Measurements from ENCODE around the gene GPC6.

GPC6 gene

GRCh38 chr13:93589788-93590187, 363.2 kb downstream of the GPC6 start:
- Histone ChIP-seq H3K9me2 (ENCODE audit: low read depth, low read length) (no peaks in the 10 kb centered on the region), H2AFZ (ENCODE audit: low read length) (no peak overlapping the region), H3K9me3 (ENCODE audit: low read length) (no peaks in the 10 kb centered on the region), H3K4me3 (ENCODE audit: low read depth, low read length, poor library complexity, severe bottlenecking) (no peak overlapping the region), H3F3A (ENCODE audit: insufficient read depth, low read length) (no peaks in the 10 kb centered on the region), H3K4me1 (ENCODE audit: insufficient read depth, low read length, severe bottlenecking) (no peaks in the 10 kb centered on the region), H3K36me3 (ENCODE audit: insufficient read depth, low read length) (no peaks in the 10 kb centered on the region), H3K27me3 (ENCODE audit: insufficient read depth, low read length) (no peaks in the 10 kb centered on the region), H3K79me2 (ENCODE audit: insufficient read depth, low read length) (no peaks in the 10 kb centered on the region), H3K27ac (ENCODE audit: low read depth, low read length, poor library complexity, severe bottlenecking) (no peak overlapping the region), H4K20me1 (ENCODE audit: insufficient read depth, low read length) (no peaks in the 10 kb centered on the region), H3K4me2 (ENCODE audit: low read length) (no peak overlapping the region), H3K9ac (ENCODE audit: low read length) (no peak overlapping the region)
- TF ChIP-seq CTCF (IDR thresholded peaks at IDR 0.05; ENCODE audit: low read length) (no peak), EZH2 (IDR thresholded peaks at IDR 0.05; ENCODE audit: borderline replicate concordance, low read length) (no peak)

- Histone ChIP-seq H3K4me3 (ENCODE audit: low read depth, low read length, poor library complexity, severe bottlenecking) (no peak overlapping the region), H3K36me3 (ENCODE audit: insufficient read depth, low read length) (no peaks in the 10 kb centered on the region), H3K4me1 (ENCODE audit: insufficient read depth, low read length, severe bottlenecking) (no peaks in the 10 kb centered on the region), H4K20me1 (ENCODE audit: insufficient read depth, low read length) (no peaks in the 10 kb centered on the region), H2AFZ (ENCODE audit: low read length) (no peak overlapping the region), H3K79me2 (ENCODE audit: insufficient read depth, low read length) (no peaks in the 10 kb centered on the region), H3F3A (ENCODE audit: insufficient read depth, low read length) (no peaks in the 10 kb centered on the region), H3K4me2 (ENCODE audit: low read length) (no peak overlapping the region), H3K9me2 (ENCODE audit: low read depth, low read length) (no peaks in the 10 kb centered on the region), H3K27me3 (ENCODE audit: insufficient read depth, low read length) (no peaks in the 10 kb centered on the region), H3K27ac (ENCODE audit: low read depth, low read length, poor library complexity, severe bottlenecking) (no peak overlapping the region), H3K9me3 (ENCODE audit: low read length) (no peaks in the 10 kb centered on the region), H3K9ac (ENCODE audit: low read length) (no peak overlapping the region)
- no peak for TF ChIP-seq EZH2 (IDR thresholded peaks at IDR 0.05; ENCODE audit: borderline replicate concordance, low read length)
Measured at GRCh38 chr13:93603043-93603442, 376.4 kb downstream of the GPC6 start.

GRCh38 chr13:93614776-93615175, 388.2 kb downstream of the GPC6 start:
- H3K4me2 ChIP-seq (ENCODE audit: low read length): no peak overlapping the region
- H3K9me3 ChIP-seq (ENCODE audit: low read length): no peaks in the 10 kb centered on the region
- no peak overlapping the region for H3K4me3 ChIP-seq (ENCODE audit: low read depth, low read length, poor library complexity, severe bottlenecking)
- H3K4me1 ChIP-seq (ENCODE audit: insufficient read depth, low read length, severe bottlenecking): no peaks in the 10 kb centered on the region
- no peaks in the 10 kb centered on the region for H3K79me2 ChIP-seq (ENCODE audit: insufficient read depth, low read length)
- H3F3A ChIP-seq (ENCODE audit: insufficient read depth, low read length): no peaks in the 10 kb centered on the region
- no peaks in the 10 kb centered on the region for H3K9me2 ChIP-seq (ENCODE audit: low read depth, low read length)
- no peak overlapping the region for H3K9ac ChIP-seq (ENCODE audit: low read length)
- no peaks in the 10 kb centered on the region for H3K27me3 ChIP-seq (ENCODE audit: insufficient read depth, low read length)
- TF ChIP-seq EZH2 (IDR thresholded peaks at IDR 0.05; ENCODE audit: borderline replicate concordance, low read length) (no peak), CTCF (IDR thresholded peaks at IDR 0.05; ENCODE audit: low read length) (no peak)
- H4K20me1 ChIP-seq (ENCODE audit: insufficient read depth, low read length): no peaks in the 10 kb centered on the region
- no peak overlapping the region for H3K27ac ChIP-seq (ENCODE audit: low read depth, low read length, poor library complexity, severe bottlenecking)
- no peak overlapping the region for H2AFZ ChIP-seq (ENCODE audit: low read length)
- no peaks in the 10 kb centered on the region for H3K36me3 ChIP-seq (ENCODE audit: insufficient read depth, low read length)

GRCh38 chr13:93620181-93620765, 393.7 kb downstream of the GPC6 start:
- TF ChIP-seq CTCF (IDR thresholded peaks at IDR 0.05; ENCODE audit: low read length) (no peak), EZH2 (IDR thresholded peaks at IDR 0.05; ENCODE audit: borderline replicate concordance, low read length) (no peak)
- no peak overlapping the region for H3K27ac ChIP-seq (ENCODE audit: low read depth, low read length, poor library complexity, severe bottlenecking)
- H3K9me2 ChIP-seq (ENCODE audit: low read depth, low read length): no peaks in the 10 kb centered on the region

More at GRCh38 chr13:93620181-93620765, 393.7 kb downstream of the GPC6 start:
- no peak overlapping the region for H3K9ac ChIP-seq (ENCODE audit: low read length)
- H3K4me2 ChIP-seq (ENCODE audit: low read length): no peak overlapping the region
- H2AFZ ChIP-seq (ENCODE audit: low read length): no peak overlapping the region
- no peaks in the 10 kb centered on the region for H3K79me2 ChIP-seq (ENCODE audit: insufficient read depth, low read length)
- no peaks in the 10 kb centered on the region for H3K4me1 ChIP-seq (ENCODE audit: insufficient read depth, low read length, severe bottlenecking)
- no peaks in the 10 kb centered on the region for H3K9me3 ChIP-seq (ENCODE audit: low read length)
- no peaks in the 10 kb centered on the region for H3K27me3 ChIP-seq (ENCODE audit: insufficient read depth, low read length)
- H3F3A ChIP-seq (ENCODE audit: insufficient read depth, low read length): no peaks in the 10 kb centered on the region
- H3K4me3 ChIP-seq (ENCODE audit: low read depth, low read length, poor library complexity, severe bottlenecking): no peak overlapping the region
- H3K36me3 ChIP-seq (ENCODE audit: insufficient read depth, low read length): no peaks in the 10 kb centered on the region
- no peaks in the 10 kb centered on the region for H4K20me1 ChIP-seq (ENCODE audit: insufficient read depth, low read length)

All from OCI-LY1 (cell line).